Measurements from ENCODE around the gene UNC79. TPM values are rescaled to one million over a fixed set of nuclear protein-coding genes. Genes with fewer than 3 reads are reported as not detected.

The UNC79 gene
- total RNA-seq, 1 donor, result under 0.01 TPM

DNA sequence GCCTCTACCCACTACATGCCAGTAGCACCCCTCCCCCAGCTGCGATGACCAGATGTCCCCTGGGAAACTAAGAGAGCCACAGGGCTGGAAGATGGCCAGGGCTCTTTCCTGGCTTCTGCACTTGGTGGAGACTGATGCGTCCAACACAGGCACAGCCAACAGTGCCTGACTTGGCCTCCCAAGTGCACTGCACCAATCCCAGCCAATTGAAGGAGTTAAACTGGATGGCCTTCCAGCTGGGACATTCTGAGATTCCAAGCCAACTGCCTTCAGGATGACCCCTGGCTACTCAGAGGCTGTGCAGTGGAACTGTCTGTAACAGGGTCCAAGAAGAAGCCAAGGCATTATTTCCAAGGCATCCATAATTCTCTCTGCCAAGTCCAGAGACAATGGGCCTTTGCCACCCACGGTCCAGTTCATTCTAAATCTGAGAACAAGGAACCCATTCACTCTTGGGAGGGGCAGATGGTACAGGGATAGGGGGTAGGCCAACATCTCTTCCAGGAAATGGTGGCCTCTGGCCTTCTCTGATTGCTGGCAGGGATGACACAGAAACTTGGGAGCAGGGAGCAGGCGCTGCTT, 322.3 kb downstream of the UNC79 start:
- no peak overlapping the region for H3K27ac ChIP-seq (ENCODE audit: low read depth, low read length)
- H2AFZ ChIP-seq (ENCODE audit: low read length), result no peak overlapping the region
- DNase-seq (ENCODE audit: insufficient read length, low spot score, missing footprints), result peak; percentile 26
- H3K27me3 ChIP-seq (ENCODE audit: insufficient read depth, low read length), result peaks cover 3% of the 10 kb centered on the region
- no peaks in the 10 kb centered on the region for H4K20me1 ChIP-seq (ENCODE audit: insufficient read depth, low read length)
- H3K9me3 ChIP-seq (ENCODE audit: low read depth, low read length), result no peaks in the 10 kb centered on the region
- no peaks in the 10 kb centered on the region for H3K4me1 ChIP-seq (ENCODE audit: insufficient read depth, low read length)
- H3K79me2 ChIP-seq (ENCODE audit: insufficient read depth, low read length), result no peaks in the 10 kb centered on the region
- H3K4me2 ChIP-seq (ENCODE audit: insufficient read depth, low read length), result no peak overlapping the region
- H3K4me3 ChIP-seq (ENCODE audit: insufficient read depth, low read length), result no peak overlapping the region
- TF ChIP-seq, protein P1, sequence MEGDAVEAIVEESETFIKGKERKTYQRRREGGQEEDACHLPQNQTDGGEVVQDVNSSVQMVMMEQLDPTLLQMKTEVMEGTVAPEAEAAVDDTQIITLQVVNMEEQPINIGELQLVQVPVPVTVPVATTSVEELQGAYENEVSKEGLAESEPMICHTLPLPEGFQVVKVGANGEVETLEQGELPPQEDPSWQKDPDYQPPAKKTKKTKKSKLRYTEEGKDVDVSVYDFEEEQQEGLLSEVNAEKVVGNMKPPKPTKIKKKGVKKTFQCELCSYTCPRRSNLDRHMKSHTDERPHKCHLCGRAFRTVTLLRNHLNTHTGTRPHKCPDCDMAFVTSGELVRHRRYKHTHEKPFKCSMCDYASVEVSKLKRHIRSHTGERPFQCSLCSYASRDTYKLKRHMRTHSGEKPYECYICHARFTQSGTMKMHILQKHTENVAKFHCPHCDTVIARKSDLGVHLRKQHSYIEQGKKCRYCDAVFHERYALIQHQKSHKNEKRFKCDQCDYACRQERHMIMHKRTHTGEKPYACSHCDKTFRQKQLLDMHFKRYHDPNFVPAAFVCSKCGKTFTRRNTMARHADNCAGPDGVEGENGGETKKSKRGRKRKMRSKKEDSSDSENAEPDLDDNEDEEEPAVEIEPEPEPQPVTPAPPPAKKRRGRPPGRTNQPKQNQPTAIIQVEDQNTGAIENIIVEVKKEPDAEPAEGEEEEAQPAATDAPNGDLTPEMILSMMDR (IDR thresholded peaks at IDR 0.05; ENCODE audit: extremely low read depth, low read depth, low read length), result no peak
- no peaks in the 10 kb centered on the region for H3K36me3 ChIP-seq (ENCODE audit: insufficient read depth, low read length)

DNA sequence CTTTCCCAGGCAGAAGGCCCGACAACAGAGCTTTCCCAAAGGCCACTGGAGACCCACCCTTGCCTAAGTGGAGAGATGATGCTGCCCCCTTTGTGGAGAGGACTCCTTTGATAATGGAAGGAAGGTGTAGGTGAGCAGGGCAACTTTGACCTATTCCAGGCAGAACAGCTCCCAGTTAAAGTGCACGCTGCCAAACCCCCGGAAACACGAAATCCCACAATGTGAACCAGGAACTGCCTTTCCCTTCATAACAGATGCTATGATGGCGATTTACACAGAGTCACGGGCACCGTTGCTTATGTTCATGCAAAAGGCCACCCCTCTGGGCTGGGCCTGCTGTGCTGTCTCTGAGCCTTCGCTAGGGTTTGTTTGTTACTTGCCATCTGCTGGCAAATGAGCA, 322.9 kb downstream of the UNC79 start:
- no peaks in the 10 kb centered on the region for H4K20me1 ChIP-seq (ENCODE audit: insufficient read depth, low read length)
- H3K4me1 ChIP-seq (ENCODE audit: insufficient read depth, low read length), result no peaks in the 10 kb centered on the region
- H2AFZ ChIP-seq (ENCODE audit: low read length), result no peak overlapping the region
- H3K4me3 ChIP-seq (ENCODE audit: insufficient read depth, low read length), result no peak overlapping the region
- no peaks in the 10 kb centered on the region for H3K79me2 ChIP-seq (ENCODE audit: insufficient read depth, low read length)
- H3K27ac ChIP-seq (ENCODE audit: low read depth, low read length), result no peak overlapping the region
- no peaks in the 10 kb centered on the region for H3K36me3 ChIP-seq (ENCODE audit: insufficient read depth, low read length)
- DNase-seq (ENCODE audit: insufficient read length, low spot score, missing footprints), result peak; percentile 5
- H3K4me2 ChIP-seq (ENCODE audit: insufficient read depth, low read length), result no peak overlapping the region
- peaks cover 3% of the 10 kb centered on the region for H3K27me3 ChIP-seq (ENCODE audit: insufficient read depth, low read length)
- TF ChIP-seq, protein P1 (IDR thresholded peaks at IDR 0.05; ENCODE audit: extremely low read depth, low read depth, low read length), result no peak
- H3K9me3 ChIP-seq (ENCODE audit: low read depth, low read length), result no peaks in the 10 kb centered on the region

DNA sequence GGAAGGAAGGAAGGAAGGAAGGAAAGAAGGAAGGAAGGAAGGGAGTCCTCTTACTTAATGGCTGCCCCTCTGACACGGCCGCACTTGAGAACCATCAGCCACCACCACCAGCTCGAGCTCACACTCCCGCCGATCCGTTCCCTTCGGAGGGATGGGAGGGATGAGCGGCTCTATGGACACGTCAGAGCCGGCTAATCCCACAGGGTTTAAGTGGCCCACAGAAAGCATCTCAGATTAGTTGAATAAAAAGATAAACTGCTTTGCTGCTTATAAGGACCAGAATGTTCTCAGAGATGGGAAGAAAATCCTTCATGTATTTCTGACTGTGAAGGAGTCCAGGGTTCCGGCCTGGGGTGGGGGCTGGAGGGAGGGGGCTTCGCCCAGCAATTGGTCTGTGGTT, 326.5 kb downstream of the UNC79 start:
- Histone ChIP-seq H2AFZ (ENCODE audit: low read length) (no peak overlapping the region), H4K20me1 (ENCODE audit: insufficient read depth, low read length) (no peaks in the 10 kb centered on the region), H3K36me3 (ENCODE audit: insufficient read depth, low read length) (no peaks in the 10 kb centered on the region), H3K4me2 (ENCODE audit: insufficient read depth, low read length) (no peak overlapping the region), H3K4me3 (ENCODE audit: insufficient read depth, low read length) (no peak overlapping the region), H3K27ac (ENCODE audit: low read depth, low read length) (no peak overlapping the region), H3K79me2 (ENCODE audit: insufficient read depth, low read length) (no peaks in the 10 kb centered on the region), H3K9me3 (ENCODE audit: low read depth, low read length) (no peaks in the 10 kb centered on the region), H3K4me1 (ENCODE audit: insufficient read depth, low read length) (no peaks in the 10 kb centered on the region), H3K27me3 (ENCODE audit: insufficient read depth, low read length) (peaks cover 11% of the 10 kb centered on the region)
- TF ChIP-seq, protein P1 (IDR thresholded peaks at IDR 0.05; ENCODE audit: extremely low read depth, low read depth, low read length), result no peak
- DNase-seq (ENCODE audit: insufficient read length, low spot score, missing footprints), result no peak

Small RNAs within 50 kb of the gene (small RNA-seq; reads per million reads assigned to genes)
- gene RF00019 (not detected), gene RF02271 (not detected), gene RNU6-1258P (not detected)

Other genes starting within 250 kb of the UNC79 start
- gene MOAP1, start 246.0 kb upstream of the UNC79 start, total RNA-seq, result 16.6 and 18.3 TPM in 2 replicates
- 10.1 and 11.5 TPM in 2 replicates for gene LYSET, start 245.6 kb upstream of the UNC79 start, total RNA-seq
- gene GON7, start 223.9 kb upstream of the UNC79 start, total RNA-seq, result 11.2 and 11.6 TPM in 2 replicates
- 20.6 and 25.3 TPM in 2 replicates for gene UBR7, start 223.7 kb upstream of the UNC79 start, total RNA-seq
- 31.1 and 31.5 TPM in 2 replicates for gene BTBD7, start 97.9 kb upstream of the UNC79 start, total RNA-seq
- gene COX8C, start 83.8 kb upstream of the UNC79 start, total RNA-seq, result not detected in 2 replicates

Measured in osteoblast (primary cell).